ENCODE results near the gene LCT.

The LCT gene

GRCh38 chr2:135741043-135741394 lies 96.0 kb downstream of the LCT start:
- DNase-seq, result no peak

DNA sequence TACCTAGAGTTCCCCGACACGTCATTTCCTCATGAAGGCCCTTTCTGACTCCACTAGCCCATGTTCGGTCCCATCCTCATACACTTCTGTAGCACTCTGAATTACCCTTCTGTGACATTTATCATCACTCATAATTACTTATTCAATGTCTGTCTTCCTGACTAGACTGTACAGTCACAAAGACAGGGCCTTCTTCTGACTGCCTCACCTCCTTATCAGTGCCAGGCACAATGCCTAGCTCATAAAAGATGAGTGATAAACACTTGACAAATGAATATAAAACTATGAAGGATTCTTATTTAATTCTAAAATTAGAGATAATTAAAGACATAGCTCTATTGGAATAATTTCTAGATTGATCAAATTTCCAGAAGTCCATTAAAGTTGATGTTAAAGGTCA lies 96.8 kb downstream of the LCT start:
- DNase-seq, result no peak
